Neuronal stem cell (in vitro differentiated cells): ENCODE results near the gene NFIB.

Experiments used
- DNase-seq: peaks from one replicate; pipeline ENCODE4 v3.0.0-alpha.2; 2013; ENCODE audit warnings: low spot score
- H2AFZ ChIP-seq: one replicate; pipeline ENCODE4 v1.6.1; 2013; ENCODE audit warnings: mild to moderate bottlenecking, low read length, inconsistent platforms
- H2AK5ac ChIP-seq: 2 replicates; pipeline ENCODE4 v1.6.1; 2013; ENCODE audit warnings: low read depth, mild to moderate bottlenecking, inconsistent platforms, low read length, moderate library complexity, mixed read lengths
- H2BK120ac ChIP-seq: 2 replicates; pipeline ENCODE4 v1.6.1; 2013; ENCODE audit warnings: low read depth, mild to moderate bottlenecking, inconsistent platforms, low read length, moderate library complexity, mixed read lengths
- H2BK12ac ChIP-seq: one replicate; pipeline ENCODE4 v1.6.1; 2013; ENCODE audit warnings: low read length, inconsistent platforms
- H2BK15ac ChIP-seq: 2 replicates; pipeline ENCODE4 v1.6.1; 2013; ENCODE audit warnings: mild to moderate bottlenecking, low read length, inconsistent platforms, mixed read lengths
- H2BK5ac ChIP-seq: one replicate; pipeline ENCODE4 v1.6.1; 2013; ENCODE audit warnings: inconsistent platforms, mild to moderate bottlenecking, low read length, moderate library complexity
- H3K14ac ChIP-seq: one replicate; pipeline ENCODE4 v1.6.1; 2013; ENCODE audit warnings: low read length, inconsistent platforms
- H3K18ac ChIP-seq: 2 replicates; pipeline ENCODE4 v1.6.1; 2013; ENCODE audit warnings: low read length, inconsistent platforms
- H3K23ac ChIP-seq: 2 replicates; pipeline ENCODE4 v1.6.1; 2013; ENCODE audit warnings: low read depth, mild to moderate bottlenecking, mixed read lengths, low read length, inconsistent platforms; ENCODE audit not compliant: poor library complexity
- H3K27ac ChIP-seq: replicated peaks from 3 replicates; pipeline ENCODE4 v1.5.1; 2013; ENCODE audit warnings: low read length, inconsistent platforms
- H3K27me3 ChIP-seq, 3 experiments: 2 replicates each; pipeline ENCODE4 v1.6.1; 2013; ENCODE audit warnings: low read length in 3 of 3, mild to moderate bottlenecking in 2 of 3, inconsistent platforms in 1 of 3, low read depth in 1 of 3, mixed read lengths in 1 of 3, moderate library complexity in 1 of 3; ENCODE audit not compliant: control insufficient read depth in 3 of 3, insufficient read depth in 3 of 3
- H3K36me3 ChIP-seq, 2 donors: replicated peaks in 1 of 2; 2 replicates each; pipeline ENCODE4 v1.6.1; 2013; ENCODE audit warnings: low read length in 2 of 2; ENCODE audit not compliant: control insufficient read depth in 2 of 2, insufficient read depth in 2 of 2
- H3K4ac ChIP-seq: 2 replicates; pipeline ENCODE4 v1.6.1; 2013; ENCODE audit warnings: inconsistent platforms, mild to moderate bottlenecking, low read length, moderate library complexity
- H3K4me1 ChIP-seq, 2 donors: 1 replicate in 1 of 2; 2 replicates in 1 of 2; pipeline ENCODE4 v1.6.1; 2013; ENCODE audit warnings: low read length in 2 of 2, low read depth in 1 of 2; ENCODE audit not compliant: control insufficient read depth in 2 of 2, insufficient read depth in 1 of 2
- H3K4me2 ChIP-seq: one replicate; pipeline ENCODE4 v1.6.1; 2013; ENCODE audit warnings: mild to moderate bottlenecking, low read length, inconsistent platforms; ENCODE audit not compliant: insufficient read depth, poor library complexity, severe bottlenecking
- H3K4me3 ChIP-seq, 2 donors: 2 replicates each; pipeline ENCODE4 v1.5.1; 2013; ENCODE audit warnings: low read length in 2 of 2, mild to moderate bottlenecking in 2 of 2, inconsistent platforms in 1 of 2, moderate library complexity in 1 of 2
- H3K79me1 ChIP-seq: one replicate; pipeline ENCODE4 v1.6.1; 2013; ENCODE audit warnings: low read depth, mild to moderate bottlenecking, inconsistent platforms, low read length, moderate library complexity
- H3K9ac ChIP-seq: one replicate; pipeline ENCODE4 v1.6.1; 2013; ENCODE audit warnings: mild to moderate bottlenecking, low read depth, low read length, inconsistent platforms; ENCODE audit not compliant: poor library complexity
- H3K9me3 ChIP-seq, 2 donors: replicated peaks in 1 of 2; 2 replicates each; pipeline versions ENCODE3 to v1.6.1; 2013; ENCODE audit warnings: low read length in 2 of 2, mild to moderate bottlenecking in 2 of 2, inconsistent platforms in 1 of 2, low read depth in 1 of 2, mixed read lengths in 1 of 2, moderate library complexity in 1 of 2; ENCODE audit not compliant: control insufficient read depth in 2 of 2, insufficient read depth in 1 of 2
- H4K8ac ChIP-seq: one replicate; pipeline ENCODE4 v1.6.1; 2013; ENCODE audit warnings: low read depth, mild to moderate bottlenecking, inconsistent platforms, low read length, moderate library complexity
- H4K91ac ChIP-seq: one replicate; pipeline ENCODE4 v1.6.1; 2013; ENCODE audit warnings: low read length, low read depth, mild to moderate bottlenecking, inconsistent platforms; ENCODE audit not compliant: poor library complexity
- WGBS, 2 donors: extraction: QIAGEN DNeasy Blood & Tissue Kit; methylation state at CpG; one replicate each; pipeline ENCODE4 v1.1.7; 2013; ENCODE audit warnings: missing lambda C conversion rate in 2 of 2, mixed read lengths in 1 of 2; ENCODE audit not compliant: insufficient read length in 2 of 2, insufficient replicate concordance in 1 of 2; ENCODE audit errors: extremely low coverage in 2 of 2; 5-methylcytosine and 5-hydroxymethylcytosine counted together

The NFIB gene

GRCh38 chr9:14223081-14223480, 90.9 kb downstream of the NFIB start:
- no peak overlapping the region for H2AFZ ChIP-seq
- no peaks in the 10 kb centered on the region for H3K4me1 ChIP-seq
- no peak overlapping the region for H3K23ac ChIP-seq
- no peak overlapping the region for H2AK5ac ChIP-seq
- no peak overlapping the region for H3K18ac ChIP-seq
- no peak overlapping the region for H2BK5ac ChIP-seq
- no peaks in the 10 kb centered on the region for H3K79me1 ChIP-seq
- no peak for DNase-seq
- H3K4me2 ChIP-seq = no peak overlapping the region
- no peak overlapping the region for H2BK120ac ChIP-seq
- no peak overlapping the region for H3K27ac ChIP-seq
- WGBS, 2 donors = no CpG with 5 or more reads among the region's 5 CpGs
- no peaks in the 10 kb centered on the region for H3K36me3 ChIP-seq
- no peak overlapping the region for H2BK12ac ChIP-seq
- no peak overlapping the region for H3K14ac ChIP-seq
- H3K9me3 ChIP-seq = no peaks in the 10 kb centered on the region
- H2BK15ac ChIP-seq = no peak overlapping the region
- no peak overlapping the region for H4K91ac ChIP-seq
- H3K27me3 ChIP-seq = no peaks in the 10 kb centered on the region
- no peak overlapping the region for H3K4ac ChIP-seq
- no peak overlapping the region for H3K4me3 ChIP-seq
- no peak overlapping the region for H4K8ac ChIP-seq
- H3K9ac ChIP-seq = no peak overlapping the region

- Histone ChIP-seq H2BK15ac (no peak overlapping the region), H3K27ac (no peak overlapping the region), H4K91ac (no peak overlapping the region), H2AFZ (no peak overlapping the region), H3K9me3 (no peaks in the 10 kb centered on the region), H3K9ac (no peak overlapping the region), H3K23ac (no peak overlapping the region), H3K18ac (no peak overlapping the region), H2BK120ac (no peak overlapping the region), H2BK12ac (no peak overlapping the region), H2AK5ac (no peak overlapping the region), H3K79me1 (no peaks in the 10 kb centered on the region), H3K27me3 (no peaks in the 10 kb centered on the region), H3K4ac (no peak overlapping the region), H4K8ac (no peak overlapping the region), H3K14ac (no peak overlapping the region), H3K4me3 (no peak overlapping the region), H3K4me1 (no peaks in the 10 kb centered on the region), H3K4me2 (no peak overlapping the region), H2BK5ac (no peak overlapping the region), H3K36me3 (no peaks in the 10 kb centered on the region)
- no peak for DNase-seq
- no CpG with 5 or more reads among the region's 1 CpG for whole genome bisulfite sequencing, 2 donors
Measured at GRCh38 chr9:14222149-14222835, 91.6 kb downstream of the NFIB start.

- Histone ChIP-seq H4K8ac (no peak overlapping the region), H3K4me3 (no peak overlapping the region)
- DNase-seq = no peak
Measured at GRCh38 chr9:14221558-14221957, 92.4 kb downstream of the NFIB start.

GRCh38 chr9:14221119-14221518, 92.8 kb downstream of the NFIB start:
- no peaks in the 10 kb centered on the region for H3K4me1 ChIP-seq
- H3K18ac ChIP-seq = no peak overlapping the region
- no peak overlapping the region for H2BK120ac ChIP-seq
- H2BK5ac ChIP-seq = no peak overlapping the region
- no peaks in the 10 kb centered on the region for H3K36me3 ChIP-seq
- H2BK15ac ChIP-seq = no peak overlapping the region
- H3K4me2 ChIP-seq = no peak overlapping the region
- no peak overlapping the region for H2BK12ac ChIP-seq
- no peak overlapping the region for H3K14ac ChIP-seq
- no peak overlapping the region for H3K4me3 ChIP-seq
- H4K8ac ChIP-seq = no peak overlapping the region
- no peaks in the 10 kb centered on the region for H3K79me1 ChIP-seq
- no peaks in the 10 kb centered on the region for H3K9me3 ChIP-seq
- no peak overlapping the region for H3K27ac ChIP-seq
- no CpG with 5 or more reads among the region's 4 CpGs for WGBS, 2 donors
- no peak overlapping the region for H3K23ac ChIP-seq
- DNase-seq = no peak
- H3K27me3 ChIP-seq = no peaks in the 10 kb centered on the region
- H4K91ac ChIP-seq = no peak overlapping the region
- H3K4ac ChIP-seq = no peak overlapping the region
- H2AK5ac ChIP-seq = no peak overlapping the region
- no peak overlapping the region for H2AFZ ChIP-seq
- no peak overlapping the region for H3K9ac ChIP-seq

More at GRCh38 chr9:14221558-14221957, 92.4 kb downstream of the NFIB start:
- H4K91ac ChIP-seq = no peak overlapping the region
- no peak overlapping the region for H2AK5ac ChIP-seq
- no peak overlapping the region for H3K4ac ChIP-seq
- H2BK15ac ChIP-seq = no peak overlapping the region
- H3K23ac ChIP-seq = no peak overlapping the region
- no peak overlapping the region for H2BK120ac ChIP-seq
- H3K27me3 ChIP-seq = no peaks in the 10 kb centered on the region
- H3K4me1 ChIP-seq = no peaks in the 10 kb centered on the region
- no peak overlapping the region for H2BK12ac ChIP-seq
- no peaks in the 10 kb centered on the region for H3K79me1 ChIP-seq
- no peaks in the 10 kb centered on the region for H3K36me3 ChIP-seq
- H3K27ac ChIP-seq = no peak overlapping the region
- no peak overlapping the region for H3K18ac ChIP-seq
- H3K9me3 ChIP-seq = no peaks in the 10 kb centered on the region
- no peak overlapping the region for H2AFZ ChIP-seq
- H2BK5ac ChIP-seq = no peak overlapping the region
- H3K9ac ChIP-seq = no peak overlapping the region
- H3K14ac ChIP-seq = no peak overlapping the region
- no peak overlapping the region for H3K4me2 ChIP-seq
